CD4-positive, alpha-beta memory T cell (primary cell): ENCODE results near the gene ZNF155. TPM values are rescaled to one million over a fixed set of nuclear protein-coding genes. Genes with fewer than 3 reads are reported as not detected.

Experiments
- CTCF ChIA-PET: fragments of 350-600 bp; sonication (Branson Sonifier 250); formaldehyde crosslinking; loops from one replicate; lab custom pipeline; 2021; ENCODE audit warnings: inconsistent platforms; ENCODE audit not compliant: partially characterized antibody; lab: Charles Lee
- POLR2A ChIA-PET: fragments of 350-600 bp; sonication (Branson Sonifier 250); formaldehyde crosslinking; loops from one replicate; lab custom pipeline; 2021; ENCODE audit not compliant: partially characterized antibody; lab: Charles Lee
- DNase-seq, 5 donors: peaks; one replicate each; pipeline versions ENCODE4 v3.0.0 to v3.0.0-alpha.2; 2020 to 2022; ENCODE audit warnings: mixed read lengths in 1 of 5
- H3K27ac ChIP-seq: one replicate; pipeline ENCODE4 v1.7.0; 2013; ENCODE audit warnings: low read depth, low read length
- H3K27me3 ChIP-seq: 2 replicates; pipeline ENCODE4 v1.7.0; 2013; ENCODE audit warnings: mild to moderate bottlenecking, low read length, moderate library complexity; ENCODE audit not compliant: insufficient read depth
- H3K36me3 ChIP-seq: 2 replicates; pipeline ENCODE4 v1.7.0; 2013; ENCODE audit warnings: mild to moderate bottlenecking, low read length, moderate library complexity; ENCODE audit not compliant: insufficient read depth
- H3K4me1 ChIP-seq: 2 replicates; pipeline ENCODE4 v1.7.0; 2013; ENCODE audit warnings: mild to moderate bottlenecking, low read length, moderate library complexity; ENCODE audit not compliant: insufficient read depth
- H3K4me3 ChIP-seq, 2 donors: one replicate each; pipeline ENCODE4 v1.7.0; 2013; ENCODE audit warnings: low read length in 2 of 2, mild to moderate bottlenecking in 1 of 2
- H3K9me3 ChIP-seq, 2 donors: one replicate each; pipeline ENCODE4 v1.7.0; 2013; ENCODE audit warnings: low read length in 2 of 2, control low read depth in 1 of 2; ENCODE audit not compliant: control insufficient read depth in 1 of 2
- H3K27ac Mint-ChIP-seq, 7 donors: one replicate each; pipeline ENCODE4 v1.8.0; 2020 to 2021; ENCODE audit warnings: mixed read lengths in 7 of 7, mild to moderate bottlenecking in 6 of 7, inconsistent platforms in 3 of 7, moderate library complexity in 3 of 7
- H3K27me3 Mint-ChIP-seq, 2 donors: one replicate each; pipeline ENCODE4 v1.8.0; 2020 to 2021; ENCODE audit warnings: mixed read lengths in 2 of 2
- H3K36me3 Mint-ChIP-seq, 2 donors: one replicate each; pipeline ENCODE4 v1.8.0; 2020 to 2021; ENCODE audit warnings: mixed read lengths in 2 of 2, inconsistent platforms in 1 of 2, mild to moderate bottlenecking in 1 of 2
- H3K4me1 Mint-ChIP-seq, 4 donors: one replicate each; pipeline ENCODE4 v1.8.0; 2020 to 2021; ENCODE audit warnings: mixed read lengths in 4 of 4, mild to moderate bottlenecking in 1 of 4
- H3K4me3 Mint-ChIP-seq, 8 donors: one replicate each; pipeline ENCODE4 v1.8.0; 2020 to 2021; ENCODE audit warnings: mixed read lengths in 8 of 8, mild to moderate bottlenecking in 7 of 8, moderate library complexity in 6 of 8, inconsistent platforms in 3 of 8
- H3K9me3 Mint-ChIP-seq, 8 donors: one replicate each; pipeline ENCODE4 v1.8.0; 2020 to 2021; ENCODE audit warnings: mixed read lengths in 8 of 8, mild to moderate bottlenecking in 5 of 8, inconsistent platforms in 3 of 8, moderate library complexity in 1 of 8
- intact Hi-C: fragments of 100-400 bp; cut with micrococcal nuclease; formaldehyde crosslinking; loops from one replicate; pipeline ENCODE4 v1.15.1; 2023
- polyA plus RNA-seq, 2 donors: library from polyadenylated mRNA; unstranded; fragments of 300-500 nt; fragmentation: Illumina TruSeq; gene quantifications; one replicate each; pipeline ENCODE4 v1.2.3, GENCODE V29; 2021
- total RNA-seq, 2 experiments: library from RNA; stranded (reverse); gene quantifications; one replicate each; pipeline ENCODE4 v1.2.3, GENCODE V29; 2021

ZNF155 gene
- total RNA-seq, result 10 to 100 TPM; 12.9 to 14.1 TPM
- polyA plus RNA-seq, result 1 to 10 TPM; 2.4 to 4.2 TPM

GRCh38 chr19:43983912-43984686, at the start of gene ZNF155:
TSS of gene ZNF155 (plus strand) at chr19:43984188. CDS start at chr19:43988544, 4,356 bp downstream.
- Mint-ChIP-seq H3K27me3 (no peaks in the 10 kb centered on the region), H3K4me1 (peaks cover 8 to 12% (median 10%) of the 10 kb centered on the region in 4 donors), H3K36me3 (peaks cover 20 to 23% of the 10 kb centered on the region in 2 donors), H3K4me3 (peak within 1 kb of the TSS; percentile 92 to 99 (median 98)), H3K9me3 (peaks cover 0 to 4% (median under 1%) of the 10 kb centered on the region in 8 donors), H3K27ac (peak within 1 kb of the TSS; percentile 74 to 98 (median 95))
- ChIA-PET POLR2A (interaction anchor here (1.0 to 1.3 kb wide), 2 partner anchors 33 to 49 kb away, joined by 3 to 6 read pairs; partner anchors contain the start of genes ZNF221 and ZNF45), CTCF (no interaction called here)
- peak within 1 kb of the TSS; percentile 58 for H3K27ac ChIP-seq
- no peaks in the 10 kb centered on the region for H3K27me3 ChIP-seq
- no peaks in the 10 kb centered on the region for H3K9me3 ChIP-seq
- intact Hi-C loops, result loop anchor here (1.0 to 2.0 kb wide), 2 partner anchors 18 to 49 kb away; partner anchors contain the start of genes ZNF230 and ZNF45
- DNase-seq, result peak; percentile 64 to 71 (median 68)
- peak within 1 kb of the TSS; percentile 59 to 90 for H3K4me3 ChIP-seq
- peaks cover under 1% of the 10 kb centered on the region for H3K36me3 ChIP-seq
- peaks cover 14% of the 10 kb centered on the region for H3K4me1 ChIP-seq

DNA sequence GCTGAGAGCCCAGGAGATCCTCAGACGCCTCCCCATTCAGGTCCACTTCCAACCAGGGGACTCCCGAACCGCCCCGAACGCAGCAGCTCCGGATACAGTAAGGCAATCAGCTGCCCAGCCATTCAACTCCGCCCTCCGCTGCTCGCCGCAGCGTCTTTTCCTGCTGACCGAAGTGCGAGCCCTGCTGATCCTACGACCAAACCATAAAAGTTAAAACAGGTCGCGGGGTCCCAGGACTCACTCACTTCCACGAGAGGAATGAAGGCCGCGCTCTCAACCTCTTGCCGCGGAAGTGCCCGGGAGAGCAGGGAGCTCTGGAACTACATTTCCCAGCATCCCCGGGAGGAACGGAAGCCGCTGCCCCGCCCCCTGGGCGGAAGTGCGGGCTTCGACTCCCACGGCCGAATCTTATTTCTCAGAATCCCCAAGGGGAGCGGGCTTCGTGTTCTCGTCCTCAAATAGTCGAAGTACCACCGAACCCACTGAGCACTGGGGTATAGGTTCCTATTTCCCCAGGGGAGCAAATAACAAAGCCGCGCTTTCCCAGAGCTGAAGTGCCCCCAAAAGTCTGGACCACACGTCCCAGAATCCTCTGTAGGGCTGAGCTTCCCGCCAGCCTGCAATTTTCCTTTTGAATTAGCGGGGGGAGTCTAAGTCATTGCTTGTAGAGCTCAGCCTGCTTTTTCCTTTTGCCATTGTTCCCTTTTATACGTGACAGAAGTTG, 48.8 kb upstream of the ZNF155 start, which contains the start of gene ZNF45:
TSS of gene ZNF45 (minus strand) at position 298 of the 724 bp plus-strand sequence. CDS start 13,097 bp downstream, outside the sequence.
- peak within 1 kb of the TSS; percentile 91 to 96 for H3K4me3 ChIP-seq
- POLR2A ChIA-PET, result interaction anchor here (0.6 to 2.3 kb wide), 18 partner anchors 10 to 565 kb away, joined by 3 to 26 read pairs (median 6); partner anchors contain the start of genes ZNF155, ZNF180, ZNF221 and ZNF222
- peaks cover 38 to 40% of the 10 kb centered on the region in 2 donors for H3K36me3 Mint-ChIP-seq
- peak within 1 kb of the TSS; percentile 94 to 97 (median 95) for H3K4me3 Mint-ChIP-seq
- intact Hi-C loops, result loop anchor here (1.0 to 2.0 kb wide), 6 partner anchors 16 to 565 kb away; partner anchors contain the start of genes ZNF155, ZNF180, ZNF221 and ZNF224
- H3K36me3 ChIP-seq, result peaks cover 7% of the 10 kb centered on the region
- H3K27ac Mint-ChIP-seq, result peak within 1 kb of the TSS; percentile 86 to 97 (median 96)
- peaks cover 9 to 47% (median 21%) of the 10 kb centered on the region in 4 donors for H3K4me1 Mint-ChIP-seq
- peaks cover 0 to 2% of the 10 kb centered on the region in 2 donors for H3K27me3 Mint-ChIP-seq
- CTCF ChIA-PET, result interaction anchor here (1.1 kb wide), 1 partner anchor 10 kb away, joined by 3 read pairs; no protein-coding TSS in a partner anchor
- peak; percentile 86 to 90 (median 86) for DNase-seq
- no peaks in the 10 kb centered on the region for H3K9me3 ChIP-seq
- peaks cover 21% of the 10 kb centered on the region for H3K4me1 ChIP-seq
- H3K27me3 ChIP-seq, result no peaks in the 10 kb centered on the region
- H3K27ac ChIP-seq, result peak within 1 kb of the TSS; percentile 71
- peaks cover 0 to 10% (median 6%) of the 10 kb centered on the region in 8 donors for H3K9me3 Mint-ChIP-seq

GRCh38 chr19:43936188-43936587, 47.8 kb upstream of the ZNF155 start:
- no peaks in the 10 kb centered on the region for H3K9me3 ChIP-seq
- H3K4me1 ChIP-seq, result peaks cover 21% of the 10 kb centered on the region
- H3K27me3 Mint-ChIP-seq, result peaks cover 0 to 3% of the 10 kb centered on the region in 2 donors
- H3K4me3 Mint-ChIP-seq, result peak overlapping the region in 6 of 8 donors; percentile 25 to 97 (median 94)
- H3K27ac ChIP-seq, result no peak overlapping the region
- H3K36me3 ChIP-seq, result no peaks in the 10 kb centered on the region
- peaks cover 7 to 40% (median 21%) of the 10 kb centered on the region in 4 donors for H3K4me1 Mint-ChIP-seq
- DNase-seq, result no peak
- CTCF ChIA-PET, result no interaction called here
- no peaks in the 10 kb centered on the region for H3K27me3 ChIP-seq
- H3K4me3 ChIP-seq, result no peak overlapping the region
- H3K36me3 Mint-ChIP-seq, result peaks cover 28 to 30% of the 10 kb centered on the region in 2 donors
- intact Hi-C loops, result no loop called here
- H3K9me3 Mint-ChIP-seq, result peaks cover 0 to 15% (median 10%) of the 10 kb centered on the region in 8 donors
- POLR2A ChIA-PET, result interaction anchor here (1.6 to 2.3 kb wide), 6 partner anchors 11 to 276 kb away, joined by 5 to 26 read pairs (median 8); partner anchors contain the start of genes ZNF221, ZNF224, ZNF226 and ZNF227
- H3K27ac Mint-ChIP-seq, result peak overlapping the region in 2 of 7 donors; percentile 41 to 86

DNA sequence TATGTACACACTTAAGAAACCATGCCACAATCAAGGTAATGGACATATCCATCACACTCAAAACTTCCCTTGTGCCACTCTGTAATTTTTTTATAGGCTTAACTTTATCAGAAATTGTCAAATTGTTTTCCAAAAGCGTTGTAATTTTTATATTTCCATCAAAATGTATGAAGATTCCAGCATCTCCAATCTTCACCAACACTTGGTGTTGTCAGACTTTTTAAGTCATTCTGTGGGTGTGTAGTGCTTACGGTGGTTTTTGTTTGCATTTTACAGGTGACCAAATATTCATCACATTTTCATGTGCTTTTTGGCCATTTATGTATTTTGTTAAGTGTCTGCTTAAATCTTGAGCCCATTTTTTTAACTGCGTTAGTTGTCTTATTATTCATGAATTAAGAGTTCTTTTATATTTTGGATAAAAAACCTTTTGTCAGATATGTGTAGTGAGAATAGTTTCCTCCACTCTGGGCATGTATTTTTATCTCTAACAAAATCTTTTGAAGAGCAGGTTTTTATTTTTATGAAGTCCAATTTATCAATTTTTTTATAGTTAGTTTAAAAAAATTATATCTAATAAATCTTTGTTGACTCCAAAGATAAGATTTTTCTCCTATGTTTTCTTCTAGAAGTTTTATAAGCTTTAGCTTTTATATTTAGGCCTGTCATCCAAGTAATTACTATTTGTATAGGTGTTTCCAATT, 44.3 kb upstream of the ZNF155 start:
- intact Hi-C loops, result no loop called here
- ChIA-PET CTCF (no interaction called here), POLR2A (no interaction called here)
- Histone ChIP-seq H3K27me3 (no peaks in the 10 kb centered on the region), H3K9me3 (no peaks in the 10 kb centered on the region), H3K4me3 (no peak overlapping the region), H3K27ac (no peak overlapping the region), H3K36me3 (no peaks in the 10 kb centered on the region), H3K4me1 (peaks cover 7% of the 10 kb centered on the region)
- peaks cover 0 to 14% (median 3%) of the 10 kb centered on the region in 4 donors for H3K4me1 Mint-ChIP-seq
- H3K27ac Mint-ChIP-seq, result no peak overlapping the region
- H3K9me3 Mint-ChIP-seq, result peaks cover 3 to 19% (median 14%) of the 10 kb centered on the region in 8 donors
- H3K4me3 Mint-ChIP-seq, result peak overlapping the region in 1 of 8 donors; percentile 31
- H3K27me3 Mint-ChIP-seq, result peaks cover 9 to 10% of the 10 kb centered on the region in 2 donors
- H3K36me3 Mint-ChIP-seq, result peaks cover 3 to 7% of the 10 kb centered on the region in 2 donors
- DNase-seq, result no peak

DNA sequence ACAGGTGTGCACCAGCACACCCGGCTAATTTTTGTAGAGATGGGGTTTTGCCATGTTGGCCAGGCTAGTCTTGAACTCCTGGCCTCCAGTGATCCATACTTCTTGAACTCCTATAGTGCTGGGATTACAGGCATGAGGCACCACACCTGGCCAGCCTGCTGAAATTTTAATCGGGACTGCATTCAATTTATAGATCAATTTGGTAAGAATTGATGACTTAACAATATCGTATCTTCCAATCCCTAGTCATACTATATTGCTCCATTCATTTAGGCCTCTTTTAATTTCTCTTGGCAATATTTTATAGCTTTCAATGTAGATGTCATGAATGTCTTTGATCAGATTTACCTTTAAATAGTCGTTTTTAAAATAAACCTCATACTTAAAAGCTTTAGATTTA, 43.3 kb upstream of the ZNF155 start:
- intact Hi-C loops, result no loop called here
- POLR2A ChIA-PET, result no interaction called here
- peaks cover 0 to 3% of the 10 kb centered on the region in 2 donors for H3K36me3 Mint-ChIP-seq

GRCh38 chr19:43941209-43941608, 42.8 kb upstream of the ZNF155 start:
- H3K9me3 ChIP-seq, result no peaks in the 10 kb centered on the region
- Mint-ChIP-seq H3K36me3 (peaks cover 3 to 4% of the 10 kb centered on the region in 2 donors), H3K27me3 (peaks cover 16 to 19% of the 10 kb centered on the region in 2 donors), H3K4me1 (no peaks in the 10 kb centered on the region), H3K4me3 (no peak overlapping the region), H3K27ac (no peak overlapping the region), H3K9me3 (peaks cover 6 to 30% (median 21%) of the 10 kb centered on the region in 8 donors)
- intact Hi-C loops, result no loop called here
- no peak overlapping the region for H3K4me3 ChIP-seq
- CTCF ChIA-PET, result interaction anchor here (1.1 kb wide), 1 partner anchor 10 kb away, joined by 3 read pairs; the partner anchor contains the start of gene ZNF221
- no peaks in the 10 kb centered on the region for H3K27me3 ChIP-seq
- H3K27ac ChIP-seq, result no peak overlapping the region
- no peaks in the 10 kb centered on the region for H3K36me3 ChIP-seq
- POLR2A ChIA-PET, result no interaction called here
- no peaks in the 10 kb centered on the region for H3K4me1 ChIP-seq
- DNase-seq, result no peak

More for the DNA sequence above, 43.3 kb upstream of the ZNF155 start:
- Histone ChIP-seq H3K9me3 (no peaks in the 10 kb centered on the region), H3K27me3 (no peaks in the 10 kb centered on the region), H3K27ac (no peak overlapping the region), H3K4me3 (no peak overlapping the region), H3K4me1 (peaks cover 3% of the 10 kb centered on the region), H3K36me3 (no peaks in the 10 kb centered on the region)
- CTCF ChIA-PET, result interaction anchor here (1.1 kb wide), 1 partner anchor 10 kb away, joined by 3 read pairs; the partner anchor contains the start of gene ZNF221
- Mint-ChIP-seq H3K9me3 (peaks cover 3 to 25% (median 17%) of the 10 kb centered on the region in 8 donors), H3K4me3 (no peak overlapping the region), H3K27me3 (peaks cover 12 to 15% of the 10 kb centered on the region in 2 donors), H3K4me1 (peaks cover 0 to 4% (median 0%) of the 10 kb centered on the region in 4 donors), H3K27ac (no peak overlapping the region)
- no peak for DNase-seq
